Measurements from ENCODE around the gene AGAP5. TPM values are rescaled to one million over a fixed set of nuclear protein-coding genes. Genes with fewer than 3 reads are reported as not detected.

The AGAP5 gene
- total RNA-seq, 2 donors from 2014 or later: 10.1 to 13.8 TPM

DNA sequence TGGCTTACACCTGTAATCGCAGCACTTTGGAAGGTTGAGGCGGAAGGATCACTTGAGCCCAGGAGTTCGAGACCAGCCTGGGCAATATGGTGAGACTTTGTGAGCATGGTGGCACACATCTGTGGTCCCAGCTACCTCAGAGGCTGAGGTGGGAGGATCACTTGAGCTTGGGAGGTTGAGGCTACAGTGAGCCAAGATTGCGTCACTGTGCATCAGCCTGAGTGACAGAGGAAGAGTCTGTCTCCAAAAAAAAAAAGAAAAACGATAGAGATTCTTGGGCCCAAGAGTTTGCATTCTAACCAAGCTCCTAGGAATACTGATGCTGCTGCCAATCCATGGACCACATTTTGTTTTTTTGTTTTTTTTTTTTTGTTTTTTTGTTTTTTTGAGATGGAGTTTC is 68.7 kb downstream of the AGAP5 start:
- Histone ChIP-seq H3K4me1 (ENCODE audit: control insufficient read depth, insufficient read depth, low read length) (peaks cover 6% of the 10 kb centered on the region), H3K27ac (ENCODE audit: low read depth, low read length) (no peak overlapping the region), H3K36me3 (ENCODE audit: control insufficient read depth, insufficient read depth, low read length) (no peaks in the 10 kb centered on the region), H3K4me3 (ENCODE audit: low read length) (no peak overlapping the region), H3K9ac (ENCODE audit: extremely low read depth, low read length, poor library complexity, severe bottlenecking) (no peak overlapping the region), H3K9me3 (ENCODE audit: control insufficient read depth, low read length) (no peaks in the 10 kb centered on the region), H3K27me3 (ENCODE audit: control insufficient read depth, insufficient read depth, low read length, poor library complexity, severe bottlenecking) (no peaks in the 10 kb centered on the region)
- H3K27ac Mint-ChIP-seq: no peak overlapping the region
- no peaks in the 10 kb centered on the region for H3K9me3 Mint-ChIP-seq
- no peaks in the 10 kb centered on the region for H3K36me3 Mint-ChIP-seq (ENCODE audit: low read depth)
- H3K4me3 Mint-ChIP-seq: no peak overlapping the region
- TF ChIP-seq CTCF (conservative IDR thresholded peaks at IDR 0.05): no peak
- H3K27me3 Mint-ChIP-seq (ENCODE audit: insufficient read depth): no peaks in the 10 kb centered on the region
- no peak for DNase-seq
- WGBS, 2 experiments (ENCODE audit: insufficient coverage in 1 of 2, insufficient read length in 1 of 2): 94 to 95% methylated on average over 4 to 5 of the region's 5 CpGs
- peaks cover 14% of the 10 kb centered on the region for H3K4me1 Mint-ChIP-seq

DNA sequence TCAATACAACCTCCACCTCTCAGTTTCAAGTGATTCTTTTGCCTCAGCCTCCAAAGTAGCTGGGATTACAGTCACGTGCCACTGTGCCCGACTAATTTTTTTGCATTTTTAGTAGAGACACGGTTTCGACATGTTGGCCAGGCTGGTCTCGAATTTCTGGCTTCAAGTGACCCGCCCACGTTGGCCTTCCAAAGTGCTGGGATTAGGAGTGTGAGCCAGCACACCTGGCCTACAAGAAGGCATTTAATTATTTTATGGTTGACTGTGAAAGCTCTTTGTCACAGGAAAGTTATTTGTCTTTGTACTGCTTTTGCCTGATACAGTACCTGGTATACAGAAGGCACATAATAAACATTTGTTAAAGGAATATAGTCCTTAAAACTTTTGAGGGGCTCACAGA is 69.5 kb downstream of the AGAP5 start:
- Mint-ChIP-seq H3K36me3 (ENCODE audit: low read depth) (no peaks in the 10 kb centered on the region), H3K9me3 (no peaks in the 10 kb centered on the region), H3K27ac (no peak overlapping the region), H3K4me1 (peaks cover 14% of the 10 kb centered on the region), H3K4me3 (no peak overlapping the region), H3K27me3 (ENCODE audit: insufficient read depth) (no peaks in the 10 kb centered on the region)
- Histone ChIP-seq H3K27me3 (ENCODE audit: control insufficient read depth, insufficient read depth, low read length, poor library complexity, severe bottlenecking) (no peaks in the 10 kb centered on the region), H3K9me3 (ENCODE audit: control insufficient read depth, low read length) (no peaks in the 10 kb centered on the region), H3K4me3 (ENCODE audit: low read length) (no peak overlapping the region), H3K4me1 (ENCODE audit: control insufficient read depth, insufficient read depth, low read length) (peaks cover 6% of the 10 kb centered on the region), H3K9ac (ENCODE audit: extremely low read depth, low read length, poor library complexity, severe bottlenecking) (no peak overlapping the region), H3K27ac (ENCODE audit: low read depth, low read length) (no peak overlapping the region), H3K36me3 (ENCODE audit: control insufficient read depth, insufficient read depth, low read length) (no peaks in the 10 kb centered on the region)
- no peak for DNase-seq
- TF ChIP-seq CTCF (conservative IDR thresholded peaks at IDR 0.05): no peak
- WGBS, 2 experiments (ENCODE audit: insufficient coverage in 1 of 2, insufficient read length in 1 of 2): 89 to 91% methylated on average over 7 of the region's 7 CpGs

GRCh38 chr10:73627300-73627699 is 70.6 kb downstream of the AGAP5 start:
- Histone ChIP-seq H3K4me1 (ENCODE audit: control insufficient read depth, insufficient read depth, low read length) (peaks cover 6% of the 10 kb centered on the region), H3K36me3 (ENCODE audit: control insufficient read depth, insufficient read depth, low read length) (no peaks in the 10 kb centered on the region), H3K9me3 (ENCODE audit: control insufficient read depth, low read length) (no peaks in the 10 kb centered on the region), H3K27me3 (ENCODE audit: control insufficient read depth, insufficient read depth, low read length, poor library complexity, severe bottlenecking) (no peaks in the 10 kb centered on the region), H3K9ac (ENCODE audit: extremely low read depth, low read length, poor library complexity, severe bottlenecking) (no peak overlapping the region), H3K27ac (ENCODE audit: low read depth, low read length) (no peak overlapping the region), H3K4me3 (ENCODE audit: low read length) (peak overlapping the region; percentile 98)
- DNase-seq: no peak
- Mint-ChIP-seq H3K9me3 (no peaks in the 10 kb centered on the region), H3K27me3 (ENCODE audit: insufficient read depth) (no peaks in the 10 kb centered on the region), H3K27ac (no peak overlapping the region), H3K4me1 (peaks cover 14% of the 10 kb centered on the region), H3K4me3 (peak overlapping the region; percentile 89), H3K36me3 (ENCODE audit: low read depth) (no peaks in the 10 kb centered on the region)
- WGBS, 2 experiments (ENCODE audit: insufficient coverage in 1 of 2, insufficient read length in 1 of 2): 94 to 100% methylated on average over 5 to 6 of the region's 6 CpGs
- TF ChIP-seq CTCF (conservative IDR thresholded peaks at IDR 0.05): no peak
